ENCODE measurements around the gene FOXA3.

DNA sequence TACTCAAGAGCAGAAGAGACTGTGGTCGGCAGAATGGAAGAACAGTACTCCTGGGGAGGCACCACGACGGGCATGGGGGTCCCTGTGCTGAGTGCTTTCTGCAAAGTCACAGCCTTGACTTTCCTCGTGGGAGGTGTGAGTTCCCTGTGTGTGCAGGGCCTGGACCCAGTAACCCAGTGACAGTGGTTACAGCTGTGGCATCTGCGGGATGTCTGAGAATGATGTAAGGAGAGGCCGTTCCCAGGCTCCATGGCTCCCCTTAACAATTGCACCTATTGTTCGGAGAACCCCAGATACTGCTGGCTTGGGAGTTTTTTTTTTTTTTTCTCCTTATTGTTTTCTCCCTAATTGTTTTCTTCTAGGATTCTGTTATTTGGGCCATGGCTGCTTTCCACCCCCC lies 55.6 kb downstream of the FOXA3 start:
- TF ChIP-seq POLR2A (IDR thresholded peaks at IDR 0.05), result no peak
- TF ChIP-seq CTCF (IDR thresholded peaks at IDR 0.05), result no peak
